GM23338 (cell line): ENCODE data around the gene ING3. TPM values are rescaled to one million over a fixed set of nuclear protein-coding genes. Genes with fewer than 3 reads are reported as not detected.
A peak's percentile ranks its signal among the peaks of the same experiment; 100 is the strongest.

Experiments used
- ATAC-seq: fragments of 200-7000 bp; cut with Tn5 transposase; 3 replicates; pipeline ENCODE4 v1.9.1; 2020
- DNase-seq: peaks from one replicate; pipeline ENCODE4 v3.0.0-alpha.2; 2015; ENCODE audit warnings: low spot score
- H2AFZ ChIP-seq: fragments of 200-600 bp; sonication (generic); 2 replicates; pipeline ENCODE4 v1.8.0; 2016; ENCODE audit warnings: antibody characterized with exemption, mild to moderate bottlenecking, moderate library complexity
- H3F3A ChIP-seq: fragments of 200-600 bp; sonication (generic); replicated peaks from 2 replicates; pipeline ENCODE4 v1.8.0; 2017; ENCODE audit warnings: antibody characterized with exemption, mixed run types, low read depth
- H3K27ac ChIP-seq: fragments of 200-600 bp; sonication (generic); 2 replicates; pipeline ENCODE4 v1.6.1; 2016; ENCODE audit warnings: low read depth
- H3K27me3 ChIP-seq: fragments of 200-600 bp; sonication (generic); 2 replicates; pipeline ENCODE4 v1.8.0; 2016; ENCODE audit warnings: mild to moderate bottlenecking, mixed run types, moderate library complexity; ENCODE audit not compliant: insufficient read depth
- H3K36me3 ChIP-seq: fragments of 200-600 bp; sonication (generic); 2 replicates; pipeline ENCODE4 v1.8.0; 2016; ENCODE audit warnings: mild to moderate bottlenecking; ENCODE audit not compliant: insufficient read depth
- H3K4me1 ChIP-seq: fragments of 200-600 bp; sonication (generic); 2 replicates; pipeline ENCODE4 v1.8.0; 2016; ENCODE audit warnings: mild to moderate bottlenecking, moderate library complexity; ENCODE audit not compliant: insufficient read depth
- H3K4me2 ChIP-seq: fragments of 200-600 bp; sonication (generic); 2 replicates; pipeline ENCODE4 v1.7.1; 2017; ENCODE audit warnings: mixed run types
- H3K4me3 ChIP-seq: fragments of 200-600 bp; sonication (generic); 2 replicates; pipeline ENCODE4 v1.6.1; 2016; ENCODE audit warnings: mixed run types
- H3K79me2 ChIP-seq: fragments of 200-600 bp; sonication (generic); replicated peaks from 2 replicates; pipeline ENCODE4 v1.8.0; 2017; ENCODE audit warnings: mild to moderate bottlenecking; ENCODE audit not compliant: insufficient read depth
- H3K9me2 ChIP-seq: fragments of 200-600 bp; sonication (generic); 2 replicates; pipeline ENCODE4 v1.8.0; 2017; ENCODE audit not compliant: insufficient read depth
- H4K20me1 ChIP-seq: fragments of 200-600 bp; sonication (generic); replicated peaks from 2 replicates; pipeline ENCODE4 v1.8.0; 2017; ENCODE audit warnings: mild to moderate bottlenecking; ENCODE audit not compliant: insufficient read depth
- H3K27ac Mint-ChIP-seq: 2 replicates; pipeline ENCODE4 v1.8.0; 2020; ENCODE audit warnings: inconsistent platforms, mild to moderate bottlenecking, moderate library complexity, mixed read lengths
- H3K27me3 Mint-ChIP-seq: 3 replicates; pipeline ENCODE4 v1.8.0; 2022; ENCODE audit warnings: low read depth, mild to moderate bottlenecking, moderate library complexity, mixed read lengths, inconsistent platforms; ENCODE audit not compliant: insufficient read depth, poor library complexity
- H3K36me3 Mint-ChIP-seq: 3 replicates; pipeline ENCODE4 v1.8.0; 2021; ENCODE audit warnings: low read depth, mild to moderate bottlenecking, inconsistent platforms, moderate library complexity, mixed read lengths
- H3K4me1 Mint-ChIP-seq: 3 replicates; pipeline ENCODE4 v1.8.0; 2020; ENCODE audit warnings: mild to moderate bottlenecking, inconsistent platforms, mixed read lengths
- H3K4me3 Mint-ChIP-seq: 3 replicates; pipeline ENCODE4 v1.8.0; 2021; ENCODE audit warnings: moderate library complexity, mild to moderate bottlenecking, inconsistent platforms, mixed read lengths
- H3K9me3 Mint-ChIP-seq: 3 replicates; pipeline ENCODE4 v1.8.0; 2020; ENCODE audit warnings: moderate library complexity, mild to moderate bottlenecking, inconsistent platforms, mixed read lengths
- CREB1 ChIP-seq: fragments of 250-450 bp; sonication (Bioruptor Pico); IDR thresholded peaks from 2 replicates; pipeline ENCODE4 v1.5.0; 2020; ENCODE audit warnings: low read depth, mild to moderate bottlenecking, moderate library complexity
- CTCF ChIP-seq, 2 experiments: fragments of 200-600 bp in 1 of 2; sonication (generic) in 1 of 2; conservative IDR thresholded peaks; 2 replicates each; pipeline versions ENCODE4 v1.5.1 to v1.6.1; 2016 to 2017; ENCODE audit warnings: antibody characterized with exemption in 2 of 2, low read depth in 2 of 2, mild to moderate bottlenecking in 2 of 2, moderate library complexity in 1 of 2
- ETS1 ChIP-seq: IDR thresholded peaks from 2 replicates; pipeline ENCODE4 v1.6.1; 2016; ENCODE audit warnings: antibody characterized with exemption
- EZH2 ChIP-seq: fragments of 200-600 bp; sonication (generic); IDR thresholded peaks from one replicate; pipeline ENCODE4 v1.8.0; 2017; ENCODE audit warnings: antibody characterized with exemption, mild to moderate bottlenecking, low read depth; ENCODE audit not compliant: unreplicated experiment
- EZH2phosphoT487 ChIP-seq: fragments of 200-600 bp; sonication (generic); IDR thresholded peaks from one replicate; pipeline ENCODE4 v1.8.1; 2018; ENCODE audit warnings: antibody characterized with exemption; ENCODE audit not compliant: unreplicated experiment
- JUNB ChIP-seq: IDR thresholded peaks from one replicate; pipeline ENCODE4 v1.6.1; 2016; ENCODE audit warnings: antibody characterized with exemption; ENCODE audit not compliant: unreplicated experiment
- NANOG ChIP-seq: IDR thresholded peaks from 2 replicates; pipeline ENCODE4 v1.6.1; 2016; ENCODE audit warnings: antibody characterized with exemption, borderline replicate concordance
- POLR2AphosphoS5 ChIP-seq: IDR thresholded peaks from 2 replicates; pipeline ENCODE4 v1.6.1; 2016; ENCODE audit warnings: antibody characterized with exemption, low read depth
- REST ChIP-seq: IDR thresholded peaks from one replicate; pipeline ENCODE4 v1.6.1; 2018; ENCODE audit warnings: antibody characterized with exemption; ENCODE audit not compliant: unreplicated experiment
- STAT1 ChIP-seq: IDR thresholded peaks from one replicate; pipeline ENCODE4 v1.6.1; 2016; ENCODE audit warnings: antibody characterized with exemption; ENCODE audit not compliant: unreplicated experiment
- ZNF114 ChIP-seq: fragments of 250-450 bp; sonication (Bioruptor Pico); IDR thresholded peaks from 2 replicates; pipeline ENCODE4 v1.5.0; 2020; ENCODE audit warnings: mild to moderate bottlenecking, moderate library complexity
- ZNF331 ChIP-seq: fragments of 250-450 bp; sonication (Bioruptor Pico); IDR thresholded peaks from 2 replicates; pipeline ENCODE4 v1.5.0; 2020; ENCODE audit warnings: low read depth, mild to moderate bottlenecking, moderate library complexity
- ZNF462 ChIP-seq: fragments of 250-450 bp; sonication (Bioruptor Pico); IDR thresholded peaks from 2 replicates; pipeline ENCODE4 v1.5.0; 2020; ENCODE audit warnings: mild to moderate bottlenecking, moderate library complexity
- polyA plus RNA-seq: library from polyadenylated mRNA; unstranded; fragments of >200 nt; fragmentation: Nextera tagmentation; extraction: Ambion mirVana; gene quantifications from 2 replicates; pipeline ENCODE4 v1.2.1, GENCODE V29; 2016
- total RNA-seq: library from RNA; depleted of rRNA; stranded (reverse); fragments of >200 nt; shearing (Covaris generic); gene quantifications from 2 replicates; pipeline ENCODE4 v1.2.3, GENCODE V29; 2014

ING3 gene
- total and polyA plus RNA-seq, 2 experiments from 2014 or later = 17.8 to 26.2 TPM

- DNase-seq = no peak
- Histone ChIP-seq H3K27me3 (peaks cover 18% of the 10 kb centered on the region), H3K27ac (no peak overlapping the region), H3K9me2 (no peaks in the 10 kb centered on the region), H4K20me1 (no peaks in the 10 kb centered on the region), H3F3A (no peaks in the 10 kb centered on the region), H3K79me2 (no peaks in the 10 kb centered on the region), H3K4me1 (peaks cover 6% of the 10 kb centered on the region), H3K4me2 (peak overlapping the region; percentile 86; the same call in 1 of the 2 replicates), H2AFZ (peak overlapping the region; percentile 98), H3K4me3 (peak overlapping the region; percentile 59; the same call in 1 of the 2 replicates), H3K36me3 (no peaks in the 10 kb centered on the region)
- no peak for TF ChIP-seq ETS1
- no peak for TF ChIP-seq REST
- no peak for TF ChIP-seq EZH2
- no peak for TF ChIP-seq STAT1
- no peak for TF ChIP-seq POLR2AphosphoS5
- TF ChIP-seq ZNF462 (CRISPR knock-in tag) = no peak
- no peak for TF ChIP-seq ZNF114 (CRISPR knock-in tag)
- TF ChIP-seq EZH2phosphoT487 = no peak
- no peak for TF ChIP-seq CTCF (conservative IDR thresholded peaks at IDR 0.05; ENCODE audit: low read depth in 2 of 2)
- no peak for TF ChIP-seq JUNB
- TF ChIP-seq NANOG = no peak
- TF ChIP-seq CREB1 = no peak
- no peak for TF ChIP-seq ZNF331 (CRISPR knock-in tag)
- Mint-ChIP-seq H3K4me1 (peaks cover 5% of the 10 kb centered on the region; the same call in 2 of the 3 replicates), H3K27me3 (peaks cover 14% of the 10 kb centered on the region), H3K36me3 (no peaks in the 10 kb centered on the region), H3K27ac (no peak overlapping the region), H3K4me3 (peak overlapping the region; percentile 77; the same call in 2 of the 3 replicates), H3K9me3 (no peaks in the 10 kb centered on the region)
- no peak for ATAC-seq
Observed at GRCh38 chr7:120989257-120990220, 39.0 kb downstream of the ING3 start.
